GM18526 (cell line): ENCODE measurements around the gene IGFBP7.

ENCODE experiments used
- POLR2A ChIP-seq: IDR thresholded peaks from 3 replicates; pipeline ENCODE4 v1.6.1; 2011; ENCODE audit not compliant: insufficient read length; ENCODE audit errors: extremely low read depth

Gene IGFBP7

GRCh38 chr4:57048590-57049304, 61.4 kb downstream of the IGFBP7 start:
- no peak for TF ChIP-seq POLR2A

GRCh38 chr4:57044996-57045395, 65.2 kb downstream of the IGFBP7 start:
- no peak for TF ChIP-seq POLR2A

DNA sequence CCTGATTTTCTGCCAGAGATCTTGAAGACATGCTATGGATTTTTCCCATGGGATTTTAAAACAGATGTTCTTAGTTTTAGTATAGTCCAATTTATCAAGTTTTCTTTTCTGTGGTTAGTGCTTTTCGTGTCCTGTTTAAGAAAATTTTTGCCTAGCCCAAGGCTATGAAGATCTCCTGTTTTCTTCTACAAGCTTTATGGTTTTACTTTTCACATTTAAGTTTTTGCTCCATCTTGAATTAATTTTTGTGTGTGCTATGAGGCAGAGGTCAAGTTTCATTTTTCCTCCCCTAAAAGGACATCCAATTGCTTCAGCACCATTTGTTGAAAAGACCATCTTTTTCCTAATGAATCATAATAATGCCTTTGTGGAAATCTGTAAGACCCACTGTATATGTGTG, 65.9 kb downstream of the IGFBP7 start:
- TF ChIP-seq POLR2A = no peak

- TF ChIP-seq POLR2A = no peak
Observed at GRCh38 chr4:57043347-57044251, 66.6 kb downstream of the IGFBP7 start.

DNA sequence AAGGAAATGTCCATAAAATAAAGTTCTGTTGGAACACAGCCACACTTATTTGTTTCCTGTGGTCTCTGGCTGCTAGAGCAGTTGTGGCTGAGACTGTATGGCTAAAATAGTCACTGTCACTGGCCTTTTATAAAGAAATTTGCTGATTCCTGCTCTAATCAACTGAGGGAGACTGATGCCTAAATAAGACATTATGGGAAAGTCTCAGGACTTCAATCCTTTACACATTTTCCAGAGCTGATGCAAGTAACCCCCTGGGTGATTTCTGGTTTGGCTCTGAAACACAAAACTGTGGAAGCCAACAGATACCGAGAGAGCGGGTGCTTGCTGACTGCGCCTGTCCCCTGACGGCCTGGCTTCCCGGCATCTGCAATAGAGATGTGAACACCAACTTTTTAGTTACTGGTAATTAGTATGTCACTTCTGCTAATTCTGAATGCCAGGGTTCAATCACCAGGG, 67.4 kb downstream of the IGFBP7 start:
- TF ChIP-seq POLR2A = no peak

DNA sequence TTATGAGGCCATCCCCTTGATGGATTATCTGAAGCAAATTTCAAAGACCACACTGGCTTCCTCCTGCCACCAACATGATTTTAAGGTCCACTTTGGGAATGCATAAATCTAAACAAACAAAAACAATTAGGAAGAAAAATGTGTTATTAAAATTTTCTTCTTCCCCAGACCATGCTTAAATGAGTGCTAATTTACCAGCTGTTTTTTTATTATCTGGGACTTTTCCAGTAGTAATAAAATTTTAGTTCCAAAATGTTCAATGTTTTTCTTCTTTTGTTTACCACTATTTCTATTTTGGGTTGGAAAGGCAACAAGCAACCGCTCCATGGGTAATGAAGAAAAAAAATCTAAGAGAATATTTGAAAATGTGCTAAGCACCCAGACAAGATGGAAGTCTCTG, 69.2 kb downstream of the IGFBP7 start:
- no peak for TF ChIP-seq POLR2A

DNA sequence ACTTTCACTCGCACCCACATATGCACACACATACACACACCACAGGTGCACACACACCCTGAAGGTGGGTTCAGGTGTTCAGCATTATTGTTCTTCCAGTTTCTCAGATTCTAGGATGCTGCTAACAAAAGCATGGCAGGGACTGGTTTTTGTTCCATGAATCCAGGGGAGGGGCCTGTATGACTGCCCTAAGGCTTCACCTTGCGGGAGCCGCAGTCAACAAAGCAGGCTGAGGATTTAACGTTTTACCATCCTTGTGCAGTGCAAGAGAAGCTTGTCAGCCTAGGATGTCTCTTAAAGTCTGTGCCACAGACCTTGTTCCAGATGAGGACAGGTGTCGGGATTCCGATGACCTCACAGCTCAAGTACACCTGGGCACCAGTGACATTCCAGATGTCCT, 69.7 kb downstream of the IGFBP7 start:
- TF ChIP-seq POLR2A = no peak

DNA sequence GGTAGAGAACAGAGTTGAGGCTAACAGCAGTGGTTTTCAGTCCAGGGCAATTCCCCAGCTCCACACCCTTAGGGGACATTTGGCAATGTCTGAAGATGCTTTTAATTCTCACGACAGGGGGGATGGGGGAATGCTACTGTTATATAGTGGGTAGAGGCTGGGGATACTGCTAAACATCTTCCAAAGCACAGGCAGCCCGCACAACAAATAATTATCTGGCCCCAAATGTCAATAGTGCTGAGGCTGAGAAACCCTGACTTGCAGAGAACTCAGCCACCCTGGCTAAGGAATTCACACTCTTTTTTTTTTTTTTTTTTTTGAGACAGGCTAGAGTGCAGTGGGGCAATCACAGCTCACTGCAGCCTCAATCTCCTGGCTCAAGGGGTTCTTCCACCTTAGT, 70.8 kb downstream of the IGFBP7 start:
- no peak for TF ChIP-seq POLR2A

- TF ChIP-seq POLR2A = no peak
Observed at GRCh38 chr4:57037982-57038604, 72.1 kb downstream of the IGFBP7 start.

- TF ChIP-seq POLR2A = no peak
Observed at GRCh38 chr4:57034520-57034919, 75.7 kb downstream of the IGFBP7 start.

DNA sequence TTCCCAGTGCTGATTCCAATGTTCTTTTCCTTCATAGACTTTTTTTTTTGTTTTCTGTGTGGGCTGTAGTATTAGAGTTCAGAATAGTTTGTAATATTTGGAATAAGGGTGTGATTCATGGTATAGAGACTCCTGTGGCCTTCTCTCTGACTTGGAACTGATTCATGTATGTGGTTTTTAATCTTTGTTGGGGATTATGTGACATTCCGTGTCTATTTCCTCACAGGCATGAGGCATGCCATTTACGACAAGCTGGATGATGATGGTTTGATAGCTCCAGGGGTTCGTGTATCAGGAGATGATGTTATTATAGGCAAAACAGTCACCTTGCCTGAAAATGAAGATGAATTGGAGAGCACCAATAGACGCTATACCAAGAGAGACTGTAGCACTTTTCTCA, 87.1 kb downstream of the IGFBP7 start:
- TF ChIP-seq POLR2A = no peak

GRCh38 chr4:57020467-57021101, 89.6 kb downstream of the IGFBP7 start:
- TF ChIP-seq POLR2A = no peak

DNA sequence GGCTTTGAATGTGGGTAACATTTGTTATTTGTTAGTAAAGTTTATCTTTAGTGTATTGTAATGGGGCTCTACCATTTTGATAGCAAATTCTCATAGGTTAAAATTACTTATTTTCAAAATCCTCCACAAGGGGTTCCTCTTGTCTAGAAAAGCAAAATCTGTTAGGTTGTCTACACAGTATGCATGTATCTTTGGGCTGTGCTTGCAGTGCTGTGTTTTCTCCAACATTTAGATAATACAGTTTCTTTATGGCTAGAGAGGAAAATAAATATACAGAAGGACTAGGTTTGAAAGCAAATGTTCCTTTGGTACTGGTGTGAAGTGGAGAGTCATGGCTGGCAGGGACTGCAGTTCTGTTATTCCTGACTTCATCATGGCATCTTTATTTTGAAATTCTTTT, 91.2 kb downstream of the IGFBP7 start:
- TF ChIP-seq POLR2A = no peak

DNA sequence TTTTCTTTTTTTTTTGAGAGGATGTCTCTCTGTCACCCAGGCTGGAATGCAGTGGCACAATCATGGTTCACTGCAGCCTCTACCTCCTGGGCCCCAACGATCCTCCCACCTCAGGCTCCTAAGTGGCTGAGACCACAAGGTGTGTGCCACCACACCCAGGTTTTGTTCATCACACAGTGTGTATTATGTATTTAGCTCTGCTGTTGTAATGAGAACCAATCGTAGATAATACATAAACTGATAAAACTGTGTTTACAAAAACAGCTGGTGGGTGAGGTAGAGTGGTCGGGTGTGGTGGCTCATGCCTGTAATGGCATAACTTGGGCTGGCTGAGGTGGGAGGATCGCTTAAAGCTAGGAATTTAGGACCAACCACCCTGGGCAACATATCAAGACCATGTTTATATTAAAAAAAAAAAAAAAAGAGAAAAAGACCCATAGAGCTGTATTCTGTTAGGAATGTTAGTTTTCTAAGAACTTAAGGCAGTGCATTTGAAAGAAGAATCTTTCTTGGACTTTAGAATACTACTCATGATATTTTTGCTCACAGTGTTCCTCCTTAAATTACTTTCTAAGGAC, 96.6 kb downstream of the IGFBP7 start:
- TF ChIP-seq POLR2A = no peak

DNA sequence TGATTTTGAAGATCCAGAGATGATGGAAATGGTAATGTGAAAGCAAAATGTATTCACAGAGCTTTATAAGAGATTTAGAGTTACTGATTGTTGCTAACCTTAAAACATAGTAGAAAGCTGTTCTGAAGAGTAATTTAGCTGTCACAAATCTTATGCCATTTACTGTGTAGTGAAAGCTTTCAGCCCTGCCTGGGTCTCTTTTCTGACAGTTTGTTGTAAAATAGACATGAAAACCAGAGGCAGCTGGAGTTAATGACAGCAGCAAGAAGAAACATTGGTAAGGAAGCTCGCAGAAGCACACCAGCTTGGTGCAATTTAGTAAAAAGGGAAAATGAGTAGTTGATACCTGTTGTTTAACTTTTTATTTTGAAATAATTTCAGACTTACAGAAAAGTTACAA, 110.4 kb downstream of the IGFBP7 start:
- TF ChIP-seq POLR2A = no peak

DNA sequence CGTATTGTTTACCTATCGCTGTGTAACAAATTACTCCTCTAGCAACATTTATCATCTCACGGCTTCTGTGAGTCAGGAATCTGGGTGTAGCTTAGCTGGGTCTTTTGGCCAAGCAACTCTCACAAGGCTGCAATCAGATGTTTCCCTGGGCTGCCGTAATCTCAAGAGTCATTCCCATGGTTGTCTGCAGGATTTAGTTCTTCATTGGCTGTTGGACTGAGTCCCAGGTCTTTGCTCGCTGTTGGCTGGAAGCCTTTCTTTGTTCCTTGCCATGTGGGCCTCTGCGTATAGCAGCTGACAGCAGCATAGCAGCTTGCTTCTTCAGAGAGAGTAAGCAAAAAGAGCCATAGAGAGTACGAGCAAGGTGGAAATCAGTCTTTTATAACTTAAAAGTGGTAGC, 114.7 kb downstream of the IGFBP7 start:
- TF ChIP-seq POLR2A = no peak
